Measurements from ENCODE around the gene DISC1.

- TF ChIP-seq ZNF384 (IDR thresholded peaks at IDR 0.05) (no peak), SP1 (IDR thresholded peaks at IDR 0.05) (no peak), TARDBP (IDR thresholded peaks at IDR 0.05) (no peak), FOXM1 (IDR thresholded peaks at IDR 0.05; ENCODE audit: borderline replicate concordance) (no peak), BHLHE40 (IDR thresholded peaks at IDR 0.05; ENCODE audit: borderline replicate concordance) (no peak), NFRKB (IDR thresholded peaks at IDR 0.05) (no peak), CTBP1 (IDR thresholded peaks at IDR 0.05; ENCODE audit: borderline replicate concordance) (no peak), HDGF (IDR thresholded peaks at IDR 0.05; ENCODE audit: borderline replicate concordance) (no peak), ARNT (IDR thresholded peaks at IDR 0.05) (no peak), LEF1 (IDR thresholded peaks at IDR 0.05; ENCODE audit: borderline replicate concordance) (no peak), PKNOX1 (IDR thresholded peaks at IDR 0.05) (no peak), SUZ12 (IDR thresholded peaks at IDR 0.05) (no peak), FOXA1 (IDR thresholded peaks at IDR 0.05) (no peak), FOXK2 (IDR thresholded peaks at IDR 0.05) (no peak)
These were observed 439.9 kb downstream of the DISC1 start for GRCh38 chr1:232066521-232066920.
